ENCODE data around the gene ADD2. TPM values are rescaled to one million over a fixed set of nuclear protein-coding genes. Genes with fewer than 3 reads are reported as not detected.
"Not testable (repeated sequence)": the region's sequence is repeated elsewhere in the genome, so short reads cannot be mapped to it uniquely, and the experiment has no call there.

Gene ADD2
- total RNA-seq, 1 donor from 2014 or later, result 0.56 TPM

DNA sequence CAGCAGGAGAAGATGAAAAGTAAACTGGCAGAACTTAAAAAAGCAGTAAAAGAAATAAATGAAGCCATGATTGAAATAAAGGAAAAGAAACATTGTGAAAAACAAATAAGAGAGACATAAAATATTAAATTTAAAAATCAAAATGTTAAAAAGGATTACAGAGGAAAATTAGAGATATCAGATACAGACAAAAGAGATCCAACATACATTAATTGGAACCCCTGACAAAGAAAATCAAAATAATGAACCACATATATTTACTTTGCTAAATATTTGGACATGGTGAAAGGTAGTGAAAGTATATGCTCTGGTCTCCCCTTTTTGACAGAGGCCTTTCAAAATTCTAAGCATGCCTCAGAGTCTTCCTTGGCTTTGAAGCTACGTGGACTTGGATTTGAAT, 134.5 kb downstream of the ADD2 start:
- no peak for ATAC-seq

DNA sequence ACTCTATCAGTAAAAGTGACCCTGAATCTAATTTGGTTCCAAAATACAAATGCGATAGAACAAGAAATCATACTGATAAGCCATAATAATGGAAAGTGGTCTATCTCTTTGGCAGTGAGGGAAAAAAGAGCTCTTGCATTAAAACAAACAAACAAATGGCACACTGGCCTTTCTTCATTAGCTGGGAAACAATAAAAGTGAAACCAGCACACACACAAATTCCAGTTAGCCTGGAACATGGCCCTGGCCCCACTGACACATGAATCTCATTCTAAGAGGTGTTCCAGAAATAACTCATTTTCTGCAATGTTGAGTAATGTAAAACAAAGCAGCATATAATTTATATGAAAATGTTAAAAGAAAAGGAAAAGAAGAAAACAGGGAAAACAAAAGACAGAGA, 135.0 kb downstream of the ADD2 start:
- no peak for ATAC-seq

DNA sequence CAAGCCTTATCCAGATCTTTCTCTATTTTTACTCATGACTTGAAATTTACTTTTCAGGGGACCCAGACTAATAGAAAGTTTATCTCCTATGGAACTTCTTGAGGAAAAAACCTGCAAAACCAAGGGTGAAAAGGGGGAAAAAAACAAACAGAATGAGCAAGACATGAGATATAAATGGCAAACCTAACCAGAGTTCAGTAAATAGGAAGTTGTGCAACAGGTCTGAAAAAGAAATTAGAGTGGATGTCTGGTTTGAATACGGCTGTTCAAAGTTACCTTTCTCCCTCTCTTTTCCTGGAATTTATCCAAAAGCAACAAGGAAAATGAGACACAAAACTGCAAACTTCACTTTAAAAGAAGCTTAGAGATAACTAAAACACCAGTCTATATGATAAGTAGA, 135.6 kb downstream of the ADD2 start:
- ATAC-seq, result no peak

DNA sequence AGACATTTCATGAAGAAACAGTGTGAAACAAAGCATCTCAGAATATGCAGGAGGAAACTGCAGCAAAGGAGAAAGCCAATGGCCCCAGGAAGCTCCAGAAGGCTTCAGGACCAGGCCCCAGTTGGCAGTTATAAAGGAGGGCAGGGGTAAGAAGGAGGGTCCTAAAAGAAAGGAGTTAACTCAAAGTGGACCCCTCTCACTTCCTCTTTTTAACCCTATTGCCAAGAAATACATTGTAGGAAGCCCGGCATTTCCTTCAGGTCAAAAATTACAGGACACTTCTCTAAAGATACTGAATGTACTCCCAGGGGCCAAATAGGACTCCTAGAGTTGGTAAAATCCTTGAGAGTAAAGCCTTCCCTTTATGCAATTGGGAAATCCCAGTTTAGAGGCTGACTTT, 137.2 kb downstream of the ADD2 start:
- no peak for ATAC-seq

DNA sequence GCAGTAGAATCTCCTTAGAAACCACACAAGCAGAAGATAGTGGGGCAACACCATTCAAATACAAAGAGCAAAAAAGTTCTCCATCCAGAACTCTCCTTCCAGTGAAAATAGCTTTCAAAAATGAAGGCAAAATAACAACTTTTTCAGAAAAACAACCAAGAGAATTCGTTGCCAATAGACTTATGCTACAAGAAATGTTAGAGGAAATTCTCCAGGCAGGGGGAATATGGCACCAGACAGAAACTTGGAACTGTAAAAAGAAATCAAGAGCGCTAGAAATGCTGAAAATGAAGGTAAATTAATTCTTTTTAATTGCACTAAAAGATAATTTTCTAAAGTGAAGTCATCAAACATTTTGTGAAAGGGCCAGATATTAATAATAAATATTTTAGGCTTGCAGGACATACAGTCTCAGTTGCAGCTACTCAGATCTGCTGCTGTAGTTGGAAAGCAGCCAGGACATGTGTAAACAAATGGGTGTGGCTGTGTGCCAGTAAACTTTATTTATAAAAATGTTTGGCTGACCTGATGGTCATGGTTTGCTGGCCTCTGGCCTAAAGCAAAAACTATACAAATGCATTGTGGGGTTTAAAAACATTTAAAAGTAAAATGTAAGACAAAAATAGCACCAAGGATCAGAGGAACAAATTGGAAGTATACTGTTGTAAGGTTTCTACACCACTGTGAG, 140.6 kb downstream of the ADD2 start:
- no peak for ATAC-seq

DNA sequence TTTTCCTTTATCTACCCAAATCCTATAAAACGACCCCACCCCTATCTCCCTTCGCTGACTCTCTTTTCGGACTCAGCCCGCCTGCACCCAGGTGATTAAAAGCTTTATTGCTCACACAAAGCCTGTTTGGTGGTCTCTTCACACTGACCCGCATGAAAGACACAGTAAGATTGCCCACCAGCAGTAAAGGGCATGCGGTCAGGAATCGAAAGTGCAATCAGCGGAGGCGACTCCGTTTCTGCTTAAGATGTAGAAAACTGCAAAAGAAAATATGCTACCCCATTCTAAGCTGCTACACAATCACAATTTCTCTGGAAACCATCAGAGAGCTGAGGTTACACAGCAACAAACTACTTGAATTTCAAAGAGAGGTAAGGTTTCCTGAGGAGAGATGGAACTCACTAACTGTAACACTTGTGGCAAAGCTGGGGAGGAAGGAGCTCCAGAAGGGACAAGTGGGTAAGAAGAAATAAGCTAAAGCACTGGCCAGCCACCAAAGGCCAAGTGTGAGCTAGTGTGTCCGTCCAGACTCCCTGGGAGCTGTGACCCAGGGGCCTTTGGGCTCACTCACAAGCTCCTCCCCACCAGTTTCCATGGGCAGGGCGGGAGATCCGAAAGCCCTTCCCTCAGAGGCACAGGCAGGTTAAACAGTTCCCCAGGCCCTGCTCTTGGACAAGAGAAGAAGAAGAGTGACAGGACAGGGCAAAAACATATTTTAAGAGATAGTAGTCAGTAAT, 141.6 kb downstream of the ADD2 start:
- ATAC-seq, result no peak

DNA sequence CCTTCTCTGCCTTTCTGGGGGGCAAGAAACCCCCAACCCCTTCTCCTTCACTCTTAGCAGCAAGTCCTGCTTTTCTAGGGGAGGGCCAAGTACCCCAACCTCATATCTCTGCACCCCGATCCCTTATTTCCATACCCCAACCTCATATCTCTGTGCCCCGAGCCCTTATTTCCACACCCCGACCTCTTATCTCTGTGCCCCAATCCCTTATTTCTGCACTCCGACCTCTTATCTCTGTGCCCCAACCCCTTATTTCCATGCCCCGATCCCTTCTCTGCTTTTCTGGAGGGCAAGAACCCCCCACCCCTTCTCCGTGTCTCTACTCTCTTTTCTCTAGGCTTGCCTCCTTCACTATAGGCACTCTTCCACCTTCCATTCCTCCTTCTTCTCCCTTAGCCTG, 146.5 kb downstream of the ADD2 start:
- ATAC-seq, result not testable (repeated sequence)

DNA sequence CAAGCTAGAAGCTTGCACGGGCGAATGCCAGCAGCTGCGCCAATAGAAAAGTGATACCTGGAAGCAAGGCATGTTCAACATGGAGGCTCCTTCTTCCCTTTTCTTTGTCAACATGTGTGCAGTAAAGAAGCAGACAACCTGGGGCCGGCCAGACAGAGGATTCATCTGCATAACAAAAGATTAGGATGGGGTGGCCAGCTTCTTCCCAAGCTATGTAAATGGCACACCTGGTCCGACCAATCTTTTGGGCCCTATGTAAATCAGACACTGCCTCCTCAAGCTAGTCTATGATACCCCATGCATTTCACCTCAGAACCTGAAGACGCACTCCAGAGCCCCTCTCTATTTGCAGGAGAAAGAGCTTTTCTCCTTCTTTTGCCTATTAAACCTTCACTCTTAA, 148.0 kb downstream of the ADD2 start:
- ATAC-seq, result no peak

DNA sequence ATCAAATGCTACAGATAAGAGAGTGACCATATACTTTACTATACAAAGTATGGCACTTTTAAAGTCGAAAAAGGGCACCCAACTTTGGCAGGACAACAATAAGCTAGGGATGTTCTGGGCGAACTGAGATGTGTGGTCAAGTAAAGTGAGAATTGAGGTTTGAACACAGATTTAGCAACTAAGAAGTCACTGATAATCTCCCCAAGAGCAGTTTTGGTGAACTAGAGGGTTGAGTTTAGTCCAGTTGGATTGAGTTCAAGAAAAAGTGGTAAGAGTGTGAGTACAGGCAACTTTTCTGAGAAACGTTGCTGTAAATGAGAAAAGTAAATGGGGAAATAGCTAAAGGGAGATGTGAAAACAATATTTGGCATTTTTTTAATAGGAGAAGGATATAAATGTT, 148.8 kb downstream of the ADD2 start:
- no peak for ATAC-seq

DNA sequence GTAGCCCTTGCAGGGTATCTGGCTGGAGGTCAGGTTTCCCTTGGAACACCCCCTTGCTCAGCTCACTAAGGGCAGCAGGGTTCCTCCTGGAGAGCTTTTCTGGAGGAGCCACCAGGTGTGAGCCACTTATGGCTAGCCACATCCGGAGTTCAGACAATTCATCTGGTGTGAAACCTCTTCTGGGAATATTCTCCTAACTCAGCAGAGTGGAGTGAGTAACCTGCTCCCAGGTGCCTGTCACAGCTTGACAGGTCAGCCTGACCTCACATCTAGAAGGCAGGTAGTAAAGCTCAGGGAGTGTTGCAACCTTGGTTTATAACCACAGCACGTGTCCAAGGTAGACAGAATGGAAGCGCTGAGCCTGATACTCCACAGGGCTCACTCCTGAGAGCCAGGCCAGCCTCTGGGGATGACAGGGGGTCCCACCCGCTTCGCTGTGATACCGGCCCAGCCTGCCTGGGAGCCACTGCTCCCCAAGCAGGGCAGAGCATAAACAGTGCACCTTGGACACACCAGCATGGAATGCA, 151.8 kb downstream of the ADD2 start:
- ATAC-seq, result peak; percentile 95

DNA sequence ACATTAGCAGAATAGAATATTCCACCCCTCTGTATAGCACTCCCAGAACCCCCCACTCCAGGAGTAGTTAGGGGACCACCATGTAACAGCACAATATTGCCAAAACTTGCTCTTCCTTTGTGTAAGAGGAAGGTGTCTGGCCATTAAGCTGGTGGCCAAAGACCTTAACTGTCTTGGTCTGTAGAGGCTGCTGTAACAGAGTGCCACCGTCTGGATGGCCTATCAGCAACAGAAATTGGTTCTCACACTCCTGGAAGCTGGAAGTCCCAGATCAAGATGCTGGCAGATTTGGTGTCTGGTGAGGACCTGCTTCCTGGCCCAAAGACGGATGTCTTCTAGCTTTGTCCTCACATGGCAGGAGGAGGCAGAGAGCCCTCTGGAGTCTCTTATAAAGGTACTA, 152.8 kb downstream of the ADD2 start:
- no peak for ATAC-seq

DNA sequence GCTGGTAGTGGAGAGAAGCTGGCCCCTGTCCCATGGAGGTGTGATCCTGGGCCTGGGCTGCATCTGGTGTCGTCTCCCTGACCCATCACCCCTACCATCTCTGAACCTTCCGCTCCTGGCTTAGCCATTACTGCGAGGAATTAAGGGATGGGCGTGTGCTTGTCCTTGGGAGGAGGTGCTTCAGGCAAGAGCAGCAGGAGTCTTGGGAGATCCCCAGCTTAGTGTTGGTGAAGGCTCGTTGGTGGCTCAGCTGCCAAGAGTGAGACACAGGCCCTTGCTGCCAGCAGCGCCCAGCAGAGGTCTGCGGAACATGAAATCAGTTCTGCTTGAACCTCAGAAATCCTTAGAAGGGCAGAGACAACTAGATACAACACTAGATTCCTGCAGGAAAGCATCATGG, 154.5 kb downstream of the ADD2 start:
- ATAC-seq, result peak; percentile 59

DNA sequence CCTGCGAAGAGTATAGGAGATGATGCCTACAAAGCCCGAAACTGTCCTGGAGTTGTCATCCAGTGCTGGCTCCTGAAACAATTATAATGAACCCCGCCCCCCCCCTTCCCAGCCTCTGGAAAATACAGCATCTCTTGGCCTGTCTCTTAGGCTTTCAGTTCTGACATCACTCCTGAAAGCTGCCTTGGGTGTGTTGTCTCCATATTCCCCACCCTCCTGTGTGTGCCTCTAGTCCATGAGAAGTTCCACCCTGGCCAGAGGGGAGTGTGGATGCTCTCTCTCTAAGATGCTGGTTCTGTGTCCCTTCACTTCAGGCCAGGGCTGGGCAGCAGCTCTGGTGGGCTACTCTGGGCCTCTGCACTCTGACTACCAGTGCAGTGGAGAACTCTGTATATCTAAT, 155.4 kb downstream of the ADD2 start:
- no peak for ATAC-seq

DNA sequence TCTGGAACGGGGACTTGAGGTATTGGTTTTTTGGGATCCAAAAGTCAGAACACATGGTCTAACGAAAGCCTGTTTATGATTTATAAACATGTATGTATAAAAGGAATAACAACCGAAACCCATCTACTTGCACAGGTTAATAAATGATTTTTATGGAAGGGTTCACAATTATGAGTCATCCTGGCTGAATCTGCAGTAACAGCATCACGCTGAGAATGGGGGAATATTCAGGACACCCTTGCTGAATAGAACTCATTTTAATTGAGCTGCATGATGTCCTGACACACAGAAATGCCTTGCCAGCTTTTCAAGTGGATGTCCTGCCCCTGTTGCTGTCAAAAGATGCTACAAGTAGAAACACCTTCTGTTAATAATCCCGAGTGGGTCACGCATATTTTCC, 159.6 kb downstream of the ADD2 start:
- ATAC-seq, result no peak

DNA sequence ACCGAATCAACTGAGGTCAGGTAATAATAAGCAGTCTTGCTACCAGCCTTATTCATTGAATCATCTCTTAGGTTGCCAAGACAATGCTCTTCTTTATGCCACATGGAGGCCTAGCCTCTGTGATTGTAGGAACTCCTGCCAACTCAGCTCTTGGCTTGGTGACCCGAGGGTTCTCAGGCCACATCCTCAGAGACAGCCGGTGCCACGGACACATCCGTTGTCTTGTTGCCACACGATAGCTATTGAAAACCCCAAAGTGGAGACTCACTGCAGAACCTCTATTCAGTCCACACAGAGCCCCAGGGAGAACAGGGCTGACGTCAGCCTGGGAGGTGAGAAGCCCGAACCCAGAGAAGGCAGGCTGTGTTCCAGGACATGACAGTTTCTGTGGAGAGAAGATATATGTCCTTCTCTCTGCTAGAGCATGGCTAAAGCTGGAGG, 160.9 kb downstream of the ADD2 start:
- peak; percentile 75 for ATAC-seq

Other genes starting within 250 kb of the ADD2 start
- gene TGFA, start 214.4 kb downstream of the ADD2 start, total RNA-seq, result 42.6 TPM
- gene FIGLA, start 22.4 kb upstream of the ADD2 start, total RNA-seq, result not detected
- not detected for gene CLEC4F, start 52.4 kb upstream of the ADD2 start, total RNA-seq
- not detected for gene CD207, start 67.6 kb upstream of the ADD2 start, total RNA-seq
- 0.76 TPM for gene VAX2, start 132.4 kb upstream of the ADD2 start, total RNA-seq
- 2.4 TPM for gene ATP6V1B1, start 167.7 kb upstream of the ADD2 start, total RNA-seq
- gene ANKRD53, start 210.4 kb upstream of the ADD2 start, total RNA-seq, result 0.40 TPM
- gene TEX261, start 226.7 kb upstream of the ADD2 start, total RNA-seq, result 36.7 TPM